MM.1S (cell line): Measurements from ENCODE around the gene CARNS1.
"Not testable (repeated sequence)": the region's sequence is repeated elsewhere in the genome, so short reads cannot be mapped to it uniquely, and the experiment has no call there.

Source experiments
- DNase-seq: peaks from one replicate; pipeline ENCODE4 v3.0.0-alpha.2; 2015
- H2AFZ ChIP-seq: fragments of 300-600 bp; sonication (generic); 2 replicates; pipeline ENCODE4 v1.6.0; 2016; ENCODE audit warnings: antibody characterized with exemption, low read length
- H3F3A ChIP-seq: fragments of 300-600 bp; sonication (generic); 2 replicates; pipeline ENCODE4 v1.6.1; 2016; ENCODE audit warnings: mild to moderate bottlenecking, antibody characterized with exemption, low read length, moderate library complexity, mixed read lengths; ENCODE audit not compliant: insufficient read depth
- H3K27ac ChIP-seq: fragments of 300-600 bp; sonication (generic); 2 replicates; pipeline ENCODE4 v1.5.1; 2016; ENCODE audit warnings: mild to moderate bottlenecking, low read length
- H3K27me3 ChIP-seq: fragments of 300-600 bp; sonication (generic); replicated peaks from 2 replicates; pipeline ENCODE4 v1.6.0; 2016; ENCODE audit warnings: low read length; ENCODE audit not compliant: insufficient read depth
- H3K36me3 ChIP-seq: fragments of 300-600 bp; sonication (generic); replicated peaks from 2 replicates; pipeline ENCODE4 v1.6.1; 2016; ENCODE audit warnings: mild to moderate bottlenecking, low read length, mixed read lengths; ENCODE audit not compliant: insufficient read depth
- H3K4me1 ChIP-seq: fragments of 300-600 bp; sonication (generic); 2 replicates; pipeline ENCODE4 v1.6.1; 2016; ENCODE audit warnings: low read length, mixed read lengths
- H3K4me2 ChIP-seq: fragments of 300-600 bp; sonication (generic); 2 replicates; pipeline ENCODE4 v1.6.0; 2016; ENCODE audit warnings: low read depth, low read length
- H3K4me3 ChIP-seq: fragments of 300-600 bp; sonication (generic); 2 replicates; pipeline ENCODE4 v1.5.1; 2016; ENCODE audit warnings: low read length, mixed read lengths
- H3K79me2 ChIP-seq: fragments of 300-600 bp; sonication (generic); 2 replicates; pipeline ENCODE4 v1.6.1; 2016; ENCODE audit warnings: mixed run types, low read length, mixed read lengths
- H3K9ac ChIP-seq: fragments of 300-600 bp; sonication (generic); 2 replicates; pipeline ENCODE4 v1.6.1; 2016; ENCODE audit warnings: low read length, mixed read lengths
- H3K9me2 ChIP-seq: fragments of 300-600 bp; sonication (generic); replicated peaks from 2 replicates; pipeline ENCODE4 v1.6.1; 2016; ENCODE audit warnings: mild to moderate bottlenecking, low read length, mixed read lengths; ENCODE audit not compliant: insufficient read depth
- H3K9me3 ChIP-seq: fragments of 300-600 bp; sonication (generic); replicated peaks from 2 replicates; pipeline ENCODE4 v1.6.1; 2016; ENCODE audit warnings: mild to moderate bottlenecking, low read length, mixed read lengths; ENCODE audit not compliant: insufficient read depth
- H4K20me1 ChIP-seq: fragments of 300-600 bp; sonication (generic); 2 replicates; pipeline ENCODE4 v1.6.1; 2016; ENCODE audit warnings: mild to moderate bottlenecking, low read length, moderate library complexity, mixed read lengths; ENCODE audit not compliant: insufficient read depth
- EZH2 ChIP-seq: fragments of 300-600 bp; sonication (generic); optimal IDR thresholded peaks from 2 replicates; pipeline ENCODE3; 2017; ENCODE audit warnings: low read depth, mild to moderate bottlenecking, antibody characterized with exemption, low read length, mixed read lengths
- EZH2phosphoT487 ChIP-seq: fragments of 300-600 bp; sonication (generic); IDR thresholded peaks from 2 replicates; pipeline ENCODE4 v1.6.1; 2018; ENCODE audit warnings: antibody characterized with exemption, low read length
- TF ChIP-seq, protein P1 (sequence below): fragments of 300-600 bp; sonication (generic); IDR thresholded peaks from 2 replicates; pipeline ENCODE4 v1.5.1; 2016; ENCODE audit warnings: antibody characterized with exemption, low read length, mixed read lengths

CARNS1 gene

GRCh38 chr11:67422891-67423290, 7.4 kb downstream of the CARNS1 start:
- Histone ChIP-seq H3K9me2 (no peaks in the 10 kb centered on the region), H2AFZ (no peak overlapping the region), H3K4me1 (peaks cover 17% of the 10 kb centered on the region; the same call in 1 of the 2 replicates), H3K79me2 (no peaks in the 10 kb centered on the region), H3K9ac (no peak overlapping the region), H3K4me3 (no peak overlapping the region), H4K20me1 (no peaks in the 10 kb centered on the region), H3K27me3 (no peaks in the 10 kb centered on the region), H3K4me2 (no peak overlapping the region), H3F3A (peaks cover 3% of the 10 kb centered on the region; the same call in 1 of the 2 replicates), H3K36me3 (no peaks in the 10 kb centered on the region), H3K9me3 (no peaks in the 10 kb centered on the region), H3K27ac (no peak overlapping the region)
- TF ChIP-seq, protein P1, sequence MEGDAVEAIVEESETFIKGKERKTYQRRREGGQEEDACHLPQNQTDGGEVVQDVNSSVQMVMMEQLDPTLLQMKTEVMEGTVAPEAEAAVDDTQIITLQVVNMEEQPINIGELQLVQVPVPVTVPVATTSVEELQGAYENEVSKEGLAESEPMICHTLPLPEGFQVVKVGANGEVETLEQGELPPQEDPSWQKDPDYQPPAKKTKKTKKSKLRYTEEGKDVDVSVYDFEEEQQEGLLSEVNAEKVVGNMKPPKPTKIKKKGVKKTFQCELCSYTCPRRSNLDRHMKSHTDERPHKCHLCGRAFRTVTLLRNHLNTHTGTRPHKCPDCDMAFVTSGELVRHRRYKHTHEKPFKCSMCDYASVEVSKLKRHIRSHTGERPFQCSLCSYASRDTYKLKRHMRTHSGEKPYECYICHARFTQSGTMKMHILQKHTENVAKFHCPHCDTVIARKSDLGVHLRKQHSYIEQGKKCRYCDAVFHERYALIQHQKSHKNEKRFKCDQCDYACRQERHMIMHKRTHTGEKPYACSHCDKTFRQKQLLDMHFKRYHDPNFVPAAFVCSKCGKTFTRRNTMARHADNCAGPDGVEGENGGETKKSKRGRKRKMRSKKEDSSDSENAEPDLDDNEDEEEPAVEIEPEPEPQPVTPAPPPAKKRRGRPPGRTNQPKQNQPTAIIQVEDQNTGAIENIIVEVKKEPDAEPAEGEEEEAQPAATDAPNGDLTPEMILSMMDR, result no peak
- TF ChIP-seq EZH2phosphoT487 (no peak), EZH2 (no peak)
- no peak for DNase-seq

GRCh38 chr11:67423466-67423865, 8.0 kb downstream of the CARNS1 start:
- no peak overlapping the region for H2AFZ ChIP-seq
- H3K9ac ChIP-seq, result no peak overlapping the region
- no peaks in the 10 kb centered on the region for H3K9me3 ChIP-seq
- no peak overlapping the region for H3K4me2 ChIP-seq
- H3F3A ChIP-seq, result peaks cover 4% of the 10 kb centered on the region; the same call in 1 of the 2 replicates
- no peak overlapping the region for H3K4me3 ChIP-seq
- H3K4me1 ChIP-seq, result peaks cover 14% of the 10 kb centered on the region; the same call in 1 of the 2 replicates
- no peaks in the 10 kb centered on the region for H4K20me1 ChIP-seq
- no peaks in the 10 kb centered on the region for H3K36me3 ChIP-seq
- H3K79me2 ChIP-seq, result peaks cover 1% of the 10 kb centered on the region
- TF ChIP-seq, protein P1, result no peak
- no peak for TF ChIP-seq EZH2
- no peak for TF ChIP-seq EZH2phosphoT487
- H3K27ac ChIP-seq, result no peak overlapping the region
- no peaks in the 10 kb centered on the region for H3K27me3 ChIP-seq
- no peaks in the 10 kb centered on the region for H3K9me2 ChIP-seq
- DNase-seq, result no peak

DNA sequence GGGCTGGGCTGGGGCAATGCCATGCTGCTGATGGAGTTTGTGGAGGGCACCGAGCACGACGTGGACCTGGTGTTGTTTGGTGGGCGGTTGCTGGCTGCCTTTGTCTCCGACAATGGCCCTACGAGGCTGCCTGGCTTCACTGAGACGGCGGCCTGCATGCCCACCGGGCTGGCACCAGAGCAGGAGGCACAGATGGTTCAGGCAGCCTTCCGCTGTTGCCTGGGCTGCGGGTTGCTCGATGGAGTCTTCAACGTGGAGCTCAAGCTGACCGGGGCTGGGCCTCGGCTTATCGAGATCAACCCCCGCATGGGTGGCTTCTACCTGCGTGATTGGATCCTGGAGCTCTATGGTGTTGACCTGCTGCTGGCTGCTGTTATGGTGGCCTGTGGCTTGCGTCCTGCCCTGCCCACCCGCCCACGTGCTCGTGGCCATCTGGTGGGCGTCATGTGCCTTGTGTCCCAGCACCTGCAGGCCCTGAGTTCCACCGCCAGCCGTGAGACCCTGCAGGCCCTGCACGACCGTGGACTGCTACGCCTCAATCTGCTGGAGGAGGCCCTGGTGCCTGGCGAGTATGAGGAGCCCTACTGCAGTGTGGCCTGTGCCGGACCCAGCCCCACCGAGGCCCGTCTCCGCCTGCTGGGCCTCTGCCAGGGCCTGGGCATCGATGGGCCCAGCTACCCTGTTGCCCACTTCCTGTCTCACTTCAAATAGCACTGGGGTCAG, 8.6 kb downstream of the CARNS1 start:
- TF ChIP-seq EZH2 (no peak), EZH2phosphoT487 (no peak)
- TF ChIP-seq, protein P1, result no peak
- Histone ChIP-seq H3K36me3 (no peaks in the 10 kb centered on the region), H3K79me2 (peaks cover 7% of the 10 kb centered on the region), H3F3A (peaks cover 4% of the 10 kb centered on the region; the same call in 1 of the 2 replicates), H3K9me2 (no peaks in the 10 kb centered on the region), H3K4me2 (no peak overlapping the region), H3K9me3 (no peaks in the 10 kb centered on the region), H2AFZ (no peak overlapping the region), H3K27ac (no peak overlapping the region), H3K9ac (no peak overlapping the region), H4K20me1 (no peaks in the 10 kb centered on the region), H3K4me1 (peaks cover 10% of the 10 kb centered on the region; the same call in 1 of the 2 replicates), H3K4me3 (no peak overlapping the region), H3K27me3 (no peaks in the 10 kb centered on the region)
- no peak for DNase-seq

- H3K4me1 ChIP-seq, H4K20me1 ChIP-seq, H3K36me3 ChIP-seq, H3K9me2 ChIP-seq, H3K9me3 ChIP-seq, H3K27me3 ChIP-seq, H3F3A ChIP-seq: not testable (repeated sequence)
- Histone ChIP-seq H3K79me2 (peaks cover 33% of the 10 kb centered on the region), H3K4me3 (peak overlapping the region; percentile 98), H3K27ac (peak overlapping the region; percentile 68), H3K4me2 (peak overlapping the region; percentile 82), H3K9ac (peak overlapping the region; percentile 90), H2AFZ (peak overlapping the region; percentile 69)
- DNase-seq, result peak; percentile 13
These were observed 11.9 kb downstream of the CARNS1 start for GRCh38 chr11:67427364-67427859.
